Measurements from ENCODE around the gene THADA.

THADA gene

DNA sequence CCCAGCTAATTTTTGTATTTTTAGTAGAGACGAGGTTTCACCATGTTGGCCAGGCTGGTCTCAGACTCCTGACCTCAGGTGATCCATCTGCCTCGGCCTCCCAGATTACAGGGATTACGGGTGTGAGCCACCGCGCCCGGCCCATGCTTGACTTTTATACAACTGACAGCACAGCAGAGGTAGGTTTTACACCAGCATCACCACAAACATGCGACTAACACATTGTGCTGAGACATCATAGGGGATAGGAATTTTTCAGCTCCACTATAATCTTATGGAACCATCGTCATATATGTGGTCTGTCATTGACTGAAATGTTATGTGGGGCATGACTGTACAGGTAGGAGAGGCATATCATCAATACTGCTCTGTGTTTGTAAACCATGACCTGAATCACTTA lies 122.1 kb downstream of the THADA start:
- H3K9ac ChIP-seq (ENCODE audit: low read depth, low read length) = no peak overlapping the region
- H3K79me2 ChIP-seq (ENCODE audit: insufficient read depth, low read length) = no peaks in the 10 kb centered on the region
- no peak for ATAC-seq (ENCODE audit: insufficient read depth, low read depth)

GRCh38 chr2:43472527-43473194 lies 123.2 kb downstream of the THADA start:
- Histone ChIP-seq H3K4me1 (ENCODE audit: insufficient read depth, low read length) (no peaks in the 10 kb centered on the region), H3K9ac (ENCODE audit: low read depth, low read length) (no peak overlapping the region), H3K27ac (ENCODE audit: low read length) (no peak overlapping the region), H2AFZ (ENCODE audit: low read depth, low read length) (no peak overlapping the region), H4K20me1 (ENCODE audit: insufficient read depth, low read length) (no peaks in the 10 kb centered on the region), H3K36me3 (ENCODE audit: insufficient read depth, low read length) (peaks cover 8% of the 10 kb centered on the region; the same call in 1 of the 2 replicates), H3K4me3 (ENCODE audit: low read depth in 1 of 2, low read length in 2 of 2) (no peak overlapping the region), H3K27me3 (ENCODE audit: insufficient read depth, low read length, poor library complexity) (no peaks in the 10 kb centered on the region), H3K79me2 (ENCODE audit: insufficient read depth, low read length) (no peaks in the 10 kb centered on the region), H3K4me2 (ENCODE audit: insufficient read depth, low read length) (no peak overlapping the region), H3K9me3 (ENCODE audit: insufficient read depth, low read length, severe bottlenecking) (no peaks in the 10 kb centered on the region)
- TF ChIP-seq EZH2 (IDR thresholded peaks at IDR 0.05; ENCODE audit: borderline replicate concordance, low read depth, low read length, severe bottlenecking) = no peak
- no peak for TF ChIP-seq CTCF (IDR thresholded peaks at IDR 0.05; ENCODE audit: borderline replicate concordance, extremely low read depth, low read length, poor library complexity, severe bottlenecking)
- ATAC-seq (ENCODE audit: insufficient read depth, low read depth) (no peak), DNase-seq (no peak)

More for the DNA sequence above, 122.1 kb downstream of the THADA start:
- no peak for TF ChIP-seq EZH2 (IDR thresholded peaks at IDR 0.05; ENCODE audit: borderline replicate concordance, low read depth, low read length, severe bottlenecking)
- no peak for TF ChIP-seq CTCF (IDR thresholded peaks at IDR 0.05; ENCODE audit: borderline replicate concordance, extremely low read depth, low read length, poor library complexity, severe bottlenecking)
- Histone ChIP-seq H3K4me2 (ENCODE audit: insufficient read depth, low read length) (no peak overlapping the region), H3K4me3 (ENCODE audit: low read depth in 1 of 2, low read length in 2 of 2) (no peak overlapping the region), H2AFZ (ENCODE audit: low read depth, low read length) (no peak overlapping the region), H3K36me3 (ENCODE audit: insufficient read depth, low read length) (peaks cover 8% of the 10 kb centered on the region; the same call in 1 of the 2 replicates), H3K4me1 (ENCODE audit: insufficient read depth, low read length) (no peaks in the 10 kb centered on the region), H4K20me1 (ENCODE audit: insufficient read depth, low read length) (no peaks in the 10 kb centered on the region), H3K9me3 (ENCODE audit: insufficient read depth, low read length, severe bottlenecking) (no peaks in the 10 kb centered on the region), H3K27ac (ENCODE audit: low read length) (no peak overlapping the region), H3K27me3 (ENCODE audit: insufficient read depth, low read length, poor library complexity) (no peaks in the 10 kb centered on the region)
- no peak for DNase-seq

DNA sequence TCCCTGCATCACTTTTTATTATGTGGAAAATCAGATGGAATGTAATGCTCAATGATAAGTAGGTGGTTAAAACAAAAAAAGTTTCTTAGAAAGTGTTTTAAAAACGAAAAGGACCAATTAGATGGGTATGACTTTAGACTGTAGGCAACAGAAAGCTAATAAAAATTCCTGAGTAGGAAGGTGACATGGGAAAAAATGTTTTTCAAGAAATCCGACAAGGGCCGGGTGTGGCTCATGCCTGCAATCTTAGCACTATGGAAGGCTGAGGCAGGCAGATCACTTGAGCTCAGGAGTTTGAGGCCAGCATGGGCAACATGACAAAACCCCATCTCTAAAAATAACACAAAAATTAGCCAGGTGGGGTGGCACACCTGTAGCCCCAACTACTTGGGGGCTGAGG lies 126.1 kb downstream of the THADA start:
- TF ChIP-seq CTCF (IDR thresholded peaks at IDR 0.05; ENCODE audit: borderline replicate concordance, extremely low read depth, low read length, poor library complexity, severe bottlenecking) (no peak), EZH2 (IDR thresholded peaks at IDR 0.05; ENCODE audit: borderline replicate concordance, low read depth, low read length, severe bottlenecking) (no peak)
- ATAC-seq (ENCODE audit: insufficient read depth, low read depth) = no peak
- H3K36me3 ChIP-seq (ENCODE audit: insufficient read depth, low read length) = peaks cover 8% of the 10 kb centered on the region; the same call in 1 of the 2 replicates
- no peaks in the 10 kb centered on the region for H4K20me1 ChIP-seq (ENCODE audit: insufficient read depth, low read length)
- no peak overlapping the region for H2AFZ ChIP-seq (ENCODE audit: low read depth, low read length)
- DNase-seq = no peak
- H3K4me3 ChIP-seq (ENCODE audit: low read depth in 1 of 2, low read length in 2 of 2) = no peak overlapping the region
- H3K27me3 ChIP-seq (ENCODE audit: insufficient read depth, low read length, poor library complexity) = no peaks in the 10 kb centered on the region
- H3K4me2 ChIP-seq (ENCODE audit: insufficient read depth, low read length) = no peak overlapping the region
- no peak overlapping the region for H3K9ac ChIP-seq (ENCODE audit: low read depth, low read length)
- no peak overlapping the region for H3K27ac ChIP-seq (ENCODE audit: low read length)
- H3K79me2 ChIP-seq (ENCODE audit: insufficient read depth, low read length) = no peaks in the 10 kb centered on the region
- no peaks in the 10 kb centered on the region for H3K9me3 ChIP-seq (ENCODE audit: insufficient read depth, low read length, severe bottlenecking)
- no peaks in the 10 kb centered on the region for H3K4me1 ChIP-seq (ENCODE audit: insufficient read depth, low read length)
